K562 (cell line): ENCODE results near the gene ST6GALNAC1. TPM values are rescaled to one million over a fixed set of nuclear protein-coding genes. Genes with fewer than 3 reads are reported as not detected.

Source experiments
- ATAC-seq: fragments of 200-7000 bp; cut with Tn5 transposase; 3 replicates; pipeline ENCODE4 v1.9.1; 2020; ENCODE audit warnings: moderate library complexity
- BruUV-seq: library from RNA; stranded (reverse); fragments of 400-500 nt; replicated peaks from 2 replicates; lab custom pipeline; 2021; lab: Mats Ljungman, UMichigan
- CTCF ChIA-PET: fragments of 300-600 bp; formaldehyde crosslinking; extraction: SDS; loops from one replicate; lab custom pipeline; 2021; ENCODE audit warnings: low intra/inter-chr PET ratio; lab: Yijun Ruan, JAX
- POLR2A ChIA-PET: fragments of 300-600, 350-650 bp; sonication (Branson Sonifier 250); formaldehyde crosslinking; extraction: SDS; loops from one replicate; lab custom pipeline; 2021; ENCODE audit warnings: antibody characterized with exemption, inconsistent platforms; lab: Yijun Ruan, JAX
- DNase-seq, 4 experiments: peaks; one replicate each; pipeline versions ENCODE4 v3.0.0 to v3.0.0-alpha.2; 2011 to 2018; ENCODE audit warnings: low spot score in 3 of 4, mixed read lengths in 3 of 4; ENCODE audit errors: extremely low read depth in 1 of 4
- FAIRE-seq: peaks from 2 replicates; lab custom pipeline; 2011; peaks lifted over from hg19 to GRCh38; lab: Jason Lieb, UNC
- H2AFZ ChIP-seq: 2 replicates; pipeline ENCODE4 v1.6.0; 2011; ENCODE audit warnings: low read depth, low read length, control low read depth, inconsistent platforms
- H3K27ac ChIP-seq: fragments of 200-600 bp; 3 replicates; pipeline ENCODE4 v1.8.0; 2011; ENCODE audit warnings: low read depth, mild to moderate bottlenecking, control low read depth, inconsistent platforms, low read length, moderate library complexity, mixed read lengths; ENCODE audit errors: extremely low read depth
- H3K27me3 ChIP-seq, 2 experiments: fragments of 300-600 bp in 1 of 2; 2 replicates in 1 of 2; 3 replicates in 1 of 2; pipeline versions ENCODE4 v1.6.0 to v1.8.0; 2011; ENCODE audit warnings: inconsistent platforms in 2 of 2, low read length in 2 of 2, mild to moderate bottlenecking in 1 of 2, mixed read lengths in 1 of 2, moderate library complexity in 1 of 2; ENCODE audit not compliant: control insufficient read depth in 2 of 2, insufficient read depth in 2 of 2
- H3K36me3 ChIP-seq: fragments of 300-600 bp; 3 replicates; pipeline ENCODE4 v1.8.0; 2011; ENCODE audit warnings: mild to moderate bottlenecking, low read length, inconsistent platforms; ENCODE audit not compliant: control insufficient read depth, insufficient read depth
- H3K4me1 ChIP-seq, 2 experiments: fragments of 200-600 bp in 1 of 2; replicated peaks in 1 of 2; 2 replicates in 1 of 2; 3 replicates in 1 of 2; pipeline versions ENCODE4 v1.5.1 to v1.8.0; 2011; ENCODE audit warnings: inconsistent platforms in 2 of 2, low read length in 2 of 2, mild to moderate bottlenecking in 1 of 2, mixed read lengths in 1 of 2, moderate library complexity in 1 of 2; ENCODE audit not compliant: control insufficient read depth in 2 of 2, insufficient read depth in 2 of 2
- H3K4me2 ChIP-seq: 2 replicates; pipeline ENCODE4 v1.6.1; 2011; ENCODE audit warnings: low read length, control low read depth, inconsistent platforms, mixed read lengths; ENCODE audit not compliant: insufficient read depth
- H3K4me3 ChIP-seq: fragments of 200-600 bp; sonication (generic), shearing (Covaris generic); 2 replicates; pipeline ENCODE4 v1.5.1; 2016; ENCODE audit warnings: control low read depth, inconsistent platforms
- H3K79me2 ChIP-seq: fragments of 200-600 bp; 3 replicates; pipeline ENCODE4 v1.8.0; 2011; ENCODE audit warnings: low read length, inconsistent platforms; ENCODE audit not compliant: control insufficient read depth, insufficient read depth
- H3K9ac ChIP-seq, 2 experiments: 2 replicates each; pipeline versions ENCODE4 v1.6.0 to v1.6.1; 2011; ENCODE audit warnings: low read depth in 2 of 2, low read length in 2 of 2, control low read depth in 1 of 2, inconsistent platforms in 1 of 2, mild to moderate bottlenecking in 1 of 2, mixed read lengths in 1 of 2; ENCODE audit not compliant: insufficient read depth in 1 of 2
- H3K9me1 ChIP-seq: one replicate; pipeline ENCODE4 v1.6.0; 2011; ENCODE audit warnings: inconsistent platforms, mild to moderate bottlenecking, low read length, moderate library complexity; ENCODE audit not compliant: control insufficient read depth, insufficient read depth
- H3K9me3 ChIP-seq: replicated peaks from 2 replicates; pipeline ENCODE4 v1.5.1; 2011; ENCODE audit warnings: low read depth, low read length, inconsistent platforms; ENCODE audit not compliant: control insufficient read depth, insufficient read depth
- H4K20me1 ChIP-seq: replicated peaks from 2 replicates; pipeline ENCODE4 v1.6.1; 2011; ENCODE audit warnings: low read length, inconsistent platforms, mixed read lengths; ENCODE audit not compliant: control insufficient read depth, insufficient read depth
- CREB3 ChIP-seq: fragments of 450-650 bp; conservative IDR thresholded peaks from 2 replicates; pipeline ENCODE4 v1.6.1; 2016; ENCODE audit warnings: missing genetic modification characterization, low read depth, mild to moderate bottlenecking, missing compliant biosample characterization, moderate library complexity
- EGR1 ChIP-seq: fragments of 450-650 bp; conservative IDR thresholded peaks from 2 replicates; pipeline ENCODE4 v1.6.1; 2017; ENCODE audit warnings: mild to moderate bottlenecking
- HDAC2 ChIP-seq: fragments of 450-650 bp; IDR thresholded peaks from 2 replicates; pipeline ENCODE4 v1.6.1; 2016; ENCODE audit warnings: mild to moderate bottlenecking
- HDGF ChIP-seq: fragments of 450-650 bp; IDR thresholded peaks from 2 replicates; pipeline ENCODE4 v1.6.1; 2016
- NFRKB ChIP-seq: fragments of 450-650 bp; IDR thresholded peaks from 2 replicates; pipeline ENCODE4 v1.6.1; 2016; ENCODE audit warnings: low read depth
- PML ChIP-seq: IDR thresholded peaks from 2 replicates; pipeline ENCODE4 v1.6.1; 2012; ENCODE audit warnings: low read length, inconsistent platforms
- PRDM10 ChIP-seq: fragments of 450-650 bp; IDR thresholded peaks from 2 replicates; pipeline ENCODE4 v1.6.1; 2018; ENCODE audit not compliant: partially characterized antibody
- THRA ChIP-seq: fragments of 450-650 bp; IDR thresholded peaks from 2 replicates; pipeline ENCODE4 v1.6.1; 2017; ENCODE audit warnings: mild to moderate bottlenecking, moderate library complexity
- YBX1 ChIP-seq: fragments of 450-650 bp; IDR thresholded peaks from 2 replicates; pipeline ENCODE4 v1.7.1; 2016; ENCODE audit warnings: mild to moderate bottlenecking
- ZNF133 ChIP-seq: fragments of 250-450 bp; sonication (Bioruptor Pico); IDR thresholded peaks from 2 replicates; pipeline ENCODE4 v1.4.0; 2020; ENCODE audit warnings: mild to moderate bottlenecking
- ZNF217 ChIP-seq: sonication (generic); formaldehyde crosslinking; IDR thresholded peaks from 2 replicates; pipeline ENCODE4 v1.8.0; 2022; ENCODE audit warnings: mild to moderate bottlenecking, missing genetic modification reagents
- ZNF57 ChIP-seq: fragments of 450-650 bp; formaldehyde crosslinking; IDR thresholded peaks from 2 replicates; pipeline ENCODE4 v1.4.0; 2020; ENCODE audit warnings: mild to moderate bottlenecking, moderate library complexity
- ZNF609 ChIP-seq: sonication (generic); formaldehyde crosslinking; IDR thresholded peaks from 2 replicates; pipeline ENCODE4 v1.8.1; 2023; ENCODE audit warnings: missing genetic modification reagents, mild to moderate bottlenecking, borderline replicate concordance
- WGBS: fragments of 100-300 bp; shearing (Covaris generic); methylation state at CpG from one replicate; pipeline ENCODE4 v1.1.6; 2016; ENCODE audit warnings: low coverage, mixed read lengths; ENCODE audit not compliant: insufficient coverage; ENCODE audit errors: missing lambda C conversion rate; 5-methylcytosine and 5-hydroxymethylcytosine counted together
- in situ Hi-C: fragments of 300-500 bp; cut with MboI; formaldehyde crosslinking; loops from 4 replicates; pipeline ENCODE4 v1.15.0; 2018; ENCODE audit warnings: inconsistent platforms, mixed read lengths
- intact Hi-C: fragments of 100-400 bp; cut with micrococcal nuclease; formaldehyde crosslinking; loops from 2 replicates; pipeline ENCODE4 v1.14.2; 2022
- polyA plus RNA-seq, 8 experiments: library from polyadenylated mRNA; depleted of rRNA in 4 of 8; stranded (reverse) in 5 of 8; unstranded in 3 of 8; fragments of >200 nt; fragmentation: Nextera tagmentation in 2 of 8; fragmentation: Illumina TruSeq in 1 of 8; extraction: Ambion mirVana in 2 of 8; extraction: Trizol in 1 of 8; gene quantifications; 2 replicates each; pipeline versions ENCODE4 v1.2.1 to v1.2.3, GENCODE V29; 2011 to 2014; ENCODE audit warnings: inconsistent platforms in 1 of 8, missing spikeins in 1 of 8
- total RNA-seq, 7 experiments: library from RNA; depleted of rRNA in 6 of 7; stranded (reverse); fragments of >200 nt in 6 of 7; fragmentation: Illumina TruSeq in 2 of 7; extraction: Trizol in 2 of 7; gene quantifications; 2 replicates each; pipeline versions ENCODE4 v1.2.1 to v1.2.3, GENCODE V29; 2011 to 2021; ENCODE audit warnings: low replicate concordance in 1 of 7

The ST6GALNAC1 gene
- total and polyA plus RNA-seq, 9 of the 15 experiments (the other 6 are each of a cell fraction or from before 2014, with no cell fraction given): 20.6 to 68.4 (median 50.5) TPM

- no TSS peak for BruUV-seq
- Histone ChIP-seq H3K36me3 (no peaks in the 10 kb centered on the region), H3K79me2 (no peaks in the 10 kb centered on the region), H3K4me3 (no peak overlapping the region), H3K27me3 (no peaks in the 10 kb centered on the region), H3K4me2 (peak overlapping the region; percentile 54), H3K9me1 (no peaks in the 10 kb centered on the region), H2AFZ (peak overlapping the region; percentile 85), H4K20me1 (no peaks in the 10 kb centered on the region), H3K9ac (peak overlapping the region; percentile 28 to 68; a peak in 3 of 4 replicates), H3K9me3 (no peaks in the 10 kb centered on the region; the same call in 1 of the 2 replicates), H3K4me1 (peaks cover 29 to 35% of the 10 kb centered on the region in 2 experiments), H3K27ac (peak overlapping the region; percentile 74)
- ChIA-PET CTCF (no interaction called here), POLR2A (interaction anchor here (0.6 to 3.8 kb wide), 15 partner anchors 8 to 155 kb away, joined by 3 to 21 read pairs (median 5); a partner anchor contains a TSS)
- DNase-seq (peak in 1 of 4 experiments; percentile 53), FAIRE-seq (peak; percentile 11), ATAC-seq (peak; percentile 46)
- in situ Hi-C loops: no loop called here
- intact Hi-C loops: loop anchor here (5.0 kb wide), 1 partner anchor 44 kb away; no protein-coding TSS in a partner anchor
- WGBS: 37% methylated on average over 8 of the region's 8 CpGs
- TF ChIP-seq HDGF (0 out of 2 replicates have a peak, but pooled peaks have one; percentile 24), ZNF57 (CRISPR knock-in tag) (no peak), PML (no peak), ZNF133 (CRISPR knock-in tag) (no peak), ZNF217 (CRISPR knock-in tag) (no peak), CREB3 (tag) (peak; percentile 70; the same call in 1 of the 2 replicates), PRDM10 (no peak), THRA (no peak), ZNF609 (CRISPR knock-in tag) (no peak), HDAC2 (no peak), YBX1 (no peak), EGR1 (no peak), NFRKB (peak; percentile 31; the same call in 1 of the 2 replicates)
Measured at GRCh38 chr17:76601065-76601464, 42.5 kb downstream of the ST6GALNAC1 start.
